ENCODE data around the gene CDX2.
"Not testable (repeated sequence)": the region's sequence is repeated elsewhere in the genome, so short reads cannot be mapped to it uniquely, and the experiment has no call there.

CDX2 gene

DNA sequence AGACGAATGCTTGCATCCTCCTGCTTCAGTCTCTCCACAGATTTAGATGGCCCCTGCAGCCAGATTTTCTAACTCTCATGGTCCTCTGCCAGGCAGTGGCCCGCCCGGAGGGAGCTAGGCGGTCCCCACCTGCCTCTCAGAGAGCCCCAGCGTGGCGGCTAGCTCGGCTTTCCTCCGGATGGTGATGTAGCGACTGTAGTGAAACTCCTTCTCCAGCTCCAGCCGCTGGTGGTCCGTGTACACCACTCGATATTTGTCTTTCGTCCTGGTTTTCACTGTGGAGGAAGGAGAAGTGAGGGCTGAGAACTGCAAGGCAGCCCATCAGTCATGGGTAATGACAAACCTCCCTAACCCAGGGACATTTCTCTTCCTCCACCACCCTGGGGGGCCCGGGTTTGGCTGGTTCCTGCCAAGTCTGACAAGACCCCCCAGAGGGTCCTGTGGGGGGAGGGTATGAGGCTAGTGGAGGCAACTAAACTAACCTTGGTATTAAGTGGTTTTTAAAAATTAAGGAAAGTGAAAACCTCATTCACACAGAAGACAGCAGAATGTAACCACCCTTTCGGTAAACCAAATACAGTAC is 4.3 kb downstream of the CDX2 start:
- no peak for DNase-seq

DNA sequence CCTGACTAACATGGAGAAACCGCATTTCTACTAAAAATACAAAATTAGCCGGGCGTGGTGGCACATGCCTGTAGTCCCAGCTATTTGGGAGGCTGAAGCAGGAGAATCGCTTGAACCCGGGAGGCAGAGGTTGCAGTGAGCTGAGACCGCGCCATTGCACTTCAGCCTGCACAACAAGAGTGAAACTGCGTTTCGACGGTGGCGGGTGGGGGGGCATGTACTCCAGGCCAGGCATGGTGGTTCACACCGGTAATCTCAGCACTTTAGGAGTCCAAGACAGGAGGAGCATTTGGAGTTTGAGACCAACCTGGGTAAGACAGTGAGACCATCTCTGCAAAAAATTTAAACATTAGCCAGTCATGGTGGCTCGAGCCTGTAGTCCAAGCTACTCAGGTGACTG is 4.9 kb downstream of the CDX2 start:
- not testable (repeated sequence) for DNase-seq

DNA sequence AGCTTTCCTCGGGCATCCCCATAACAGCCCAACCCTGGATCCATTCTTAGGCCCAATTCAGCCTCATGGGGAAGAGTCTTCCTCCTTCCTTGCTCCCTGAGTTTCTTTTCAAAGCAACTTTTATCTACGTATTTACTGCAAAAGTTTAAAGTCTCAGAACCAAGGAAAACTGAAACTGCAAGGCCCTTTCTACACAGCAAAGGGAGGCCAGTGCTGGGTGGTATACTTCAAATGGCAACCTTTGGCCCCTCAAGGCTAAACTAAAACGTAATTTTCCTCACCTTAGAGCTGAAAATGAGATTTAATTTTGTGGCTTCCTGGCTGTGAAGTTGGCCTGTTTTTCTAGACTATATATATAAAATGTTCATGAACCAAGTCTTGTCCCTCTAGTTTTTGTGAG is 5.6 kb downstream of the CDX2 start:
- DNase-seq: no peak

GRCh38 chr13:27962982-27963381 is 6.1 kb downstream of the CDX2 start:
- DNase-seq: no peak

DNA sequence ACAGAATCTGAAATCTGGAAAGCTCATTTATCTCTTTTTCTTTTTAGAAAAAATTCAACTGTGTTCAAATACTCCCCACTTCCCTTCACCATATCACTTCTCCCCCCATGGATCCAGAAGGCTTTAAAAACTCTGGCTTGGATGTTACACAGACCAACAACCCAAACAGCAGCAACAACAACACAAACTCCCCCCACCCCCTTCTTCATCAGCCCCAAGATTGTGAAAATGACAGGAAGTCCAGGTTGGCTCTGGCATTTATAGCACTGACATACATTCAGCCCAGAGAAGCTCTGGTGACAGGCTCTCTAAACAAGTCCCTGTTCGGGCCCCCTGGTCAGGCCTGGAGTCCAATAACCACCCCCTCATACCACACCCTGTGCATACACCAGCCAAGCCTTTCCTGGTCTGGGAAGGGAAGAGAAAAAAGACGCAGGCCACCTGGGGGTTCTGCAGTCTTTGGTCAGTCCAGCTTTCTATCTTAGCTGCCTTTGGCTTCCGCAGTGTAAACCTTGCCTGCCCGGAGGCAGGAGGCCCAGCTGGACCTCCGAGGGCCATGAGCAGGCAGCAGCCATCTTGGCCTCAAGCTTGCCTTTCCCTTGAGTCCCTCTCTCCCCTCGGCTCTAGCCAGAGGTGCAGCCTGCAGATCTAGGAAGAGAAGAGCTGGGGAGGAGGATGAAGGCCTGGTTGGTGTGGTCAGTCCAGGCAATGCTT is 6.8 kb downstream of the CDX2 start:
- DNase-seq: no peak

- no peak for DNase-seq
These were observed 7.7 kb downstream of the CDX2 start for GRCh38 chr13:27961227-27962085.

GRCh38 chr13:27960362-27961226 is 8.5 kb downstream of the CDX2 start:
- DNase-seq: peak; percentile 54

GRCh38 chr13:27959976-27960361 is 9.1 kb downstream of the CDX2 start:
- DNase-seq: no peak

DNA sequence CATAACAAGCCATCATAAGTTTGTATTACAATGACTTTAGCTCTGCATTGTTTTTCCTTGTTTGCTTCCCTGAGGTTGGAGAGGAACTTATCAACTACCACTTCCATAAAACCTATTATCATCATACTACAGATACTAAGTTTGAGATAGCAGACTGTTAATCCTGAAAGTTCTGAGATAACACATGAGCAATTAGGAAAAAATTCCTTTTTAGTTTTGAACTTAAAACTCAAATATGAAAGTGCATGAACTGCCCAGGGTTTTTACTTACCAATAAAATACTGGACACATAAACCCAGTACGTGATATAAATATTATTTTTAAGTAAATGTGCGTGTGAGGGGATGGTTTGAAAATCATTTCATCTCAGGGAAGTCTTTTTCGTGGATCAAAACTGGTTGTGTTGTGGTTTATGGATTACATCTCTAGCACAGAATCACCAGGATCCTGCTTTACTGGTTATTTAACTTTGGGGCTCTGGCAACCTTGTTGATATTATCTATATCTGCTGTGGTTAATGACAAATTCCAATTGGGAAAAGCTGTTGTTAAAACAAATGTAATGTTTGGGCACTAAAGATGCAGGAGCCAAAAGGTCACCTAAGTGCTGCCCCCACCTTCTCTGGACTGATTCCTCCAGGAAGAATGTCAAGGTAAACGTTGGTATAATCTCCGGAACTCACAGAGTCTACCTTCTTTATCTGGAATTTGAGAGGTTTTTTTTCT is 12.4 kb downstream of the CDX2 start:
- no peak for DNase-seq

GRCh38 chr13:27955014-27955591 is 14.0 kb downstream of the CDX2 start:
- DNase-seq: no peak

DNA sequence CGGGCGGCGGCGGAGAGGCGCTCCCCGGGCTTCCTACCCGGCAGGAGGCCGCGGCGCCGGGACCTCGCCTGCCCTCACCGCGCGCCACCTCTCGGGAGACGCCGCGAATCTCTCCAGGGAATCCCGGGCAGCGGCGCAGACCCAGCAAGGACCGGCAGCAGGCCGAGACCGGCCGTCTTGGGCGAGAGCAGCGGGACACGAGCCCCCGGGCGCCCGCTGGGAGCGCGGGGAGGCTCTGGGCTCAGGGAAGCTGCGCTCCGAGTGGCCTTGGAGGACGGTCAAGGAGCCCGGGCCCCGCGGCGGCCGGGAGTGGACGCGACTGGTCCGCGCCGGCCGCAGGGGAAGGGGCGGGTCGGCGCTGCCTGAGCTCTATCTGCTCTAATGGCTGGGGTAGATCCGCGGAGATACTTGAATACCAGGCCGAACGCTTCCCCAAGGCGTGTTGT is 14.7 kb downstream of the CDX2 start:
- no peak for DNase-seq

DNA sequence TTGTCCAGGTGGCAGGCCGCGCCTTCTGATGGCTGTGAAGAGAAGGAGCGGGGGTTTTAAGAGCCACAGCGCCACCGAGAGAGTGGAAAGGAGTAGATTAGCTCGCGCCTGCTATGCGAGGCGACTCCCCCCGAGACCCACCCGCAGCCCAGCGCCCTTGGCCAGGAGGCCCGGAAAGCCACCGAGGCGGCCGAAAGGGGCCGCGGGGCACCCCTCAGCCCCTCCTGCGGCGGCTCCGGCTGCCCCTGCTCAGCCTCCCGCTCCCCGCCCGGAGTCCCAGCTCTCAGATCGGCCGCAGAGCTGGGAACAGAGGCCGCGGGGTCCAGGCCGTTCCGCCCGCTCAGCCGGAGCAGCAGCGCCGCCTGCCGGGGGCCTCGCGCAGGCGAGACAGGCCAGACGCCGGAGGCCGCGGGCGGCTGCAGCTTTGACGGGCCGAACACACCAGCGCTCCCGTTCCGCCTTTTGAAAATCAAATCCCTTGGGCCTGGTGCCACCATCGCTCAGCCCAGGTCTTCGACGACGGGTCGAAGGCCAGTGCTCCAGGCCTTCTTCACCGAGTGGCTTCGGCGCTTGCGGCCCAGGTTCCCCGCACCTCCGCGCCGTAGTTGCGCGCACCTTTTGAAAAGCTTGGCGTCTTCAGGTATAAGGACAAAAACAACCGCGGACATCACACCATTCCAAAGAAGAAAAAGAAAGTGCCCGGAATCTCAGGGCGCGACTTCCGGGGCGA is 15.3 kb downstream of the CDX2 start:
- DNase-seq: peak; percentile 66

GRCh38 chr13:27952876-27953675 is 16.0 kb downstream of the CDX2 start:
- DNase-seq: no peak

- peak; percentile 46 for DNase-seq
These were observed 26.1 kb downstream of the CDX2 start for GRCh38 chr13:27942972-27943371.

GRCh38 chr13:27933580-27934328 is 35.4 kb downstream of the CDX2 start:
- DNase-seq: no peak

GRCh38 chr13:27933118-27933517 is 36.0 kb downstream of the CDX2 start:
- no peak for DNase-seq

DNA sequence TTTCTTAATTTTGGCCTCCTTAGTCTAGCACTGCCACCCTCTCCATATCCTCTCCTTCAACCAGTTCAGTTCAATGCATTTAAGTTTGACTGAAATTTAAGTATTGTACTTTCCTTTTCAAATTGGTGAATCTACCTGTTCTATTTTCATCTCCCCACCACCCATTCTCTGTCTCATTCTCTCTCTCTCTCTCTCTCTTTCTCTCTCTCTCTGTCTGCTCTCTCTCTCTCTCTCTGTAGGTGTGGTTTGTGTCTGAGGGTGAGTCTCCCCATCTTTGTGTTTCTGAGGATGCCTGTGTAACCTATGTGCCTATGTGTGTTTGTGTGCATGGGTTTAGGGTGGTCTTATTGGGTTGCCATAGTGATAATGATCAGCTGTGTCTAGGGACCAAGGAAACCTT is 39.2 kb downstream of the CDX2 start:
- no peak for DNase-seq

- DNase-seq: no peak
These were observed 40.0 kb downstream of the CDX2 start for GRCh38 chr13:27928805-27929753.
